GM21737 (cell line): ENCODE data around the gene CXCR1.
"Not testable (repeated sequence)": the region's sequence is repeated elsewhere in the genome, so short reads cannot be mapped to it uniquely, and the experiment has no call there.

Experiments used
- ATAC-seq: cut with Tn5 transposase; IDR thresholded peaks from one replicate; pipeline ENCODE4 v1.9.1; 2021; ENCODE audit warnings: mild to moderate bottlenecking, moderate library complexity; ENCODE audit not compliant: unreplicated experiment

Gene CXCR1

GRCh38 chr2:218162814-218163213 lies 3.9 kb downstream of the CXCR1 start:
- ATAC-seq, result no peak

GRCh38 chr2:218161644-218162043 lies 5.1 kb downstream of the CXCR1 start:
- no peak for ATAC-seq

GRCh38 chr2:218155953-218156479 lies 10.7 kb downstream of the CXCR1 start:
- ATAC-seq, result no peak

GRCh38 chr2:218152777-218153176 lies 14.0 kb downstream of the CXCR1 start:
- ATAC-seq, result no peak

GRCh38 chr2:218152172-218152571 lies 14.6 kb downstream of the CXCR1 start:
- no peak for ATAC-seq

GRCh38 chr2:218149848-218150440 lies 16.8 kb downstream of the CXCR1 start:
- no peak for ATAC-seq

GRCh38 chr2:218149098-218149497 lies 17.7 kb downstream of the CXCR1 start:
- ATAC-seq, result no peak

- no peak for ATAC-seq
Measured at GRCh38 chr2:218146056-218146455, 20.7 kb downstream of the CXCR1 start.

- ATAC-seq, result no peak
Measured at GRCh38 chr2:218145124-218145523, 21.6 kb downstream of the CXCR1 start.

GRCh38 chr2:218138047-218138446 lies 28.7 kb downstream of the CXCR1 start:
- no peak for ATAC-seq

- no peak for ATAC-seq
Measured at GRCh38 chr2:218137514-218137913, 29.2 kb downstream of the CXCR1 start.

GRCh38 chr2:218130822-218131221 lies 35.9 kb downstream of the CXCR1 start:
- no peak for ATAC-seq

- ATAC-seq, result no peak
Measured at GRCh38 chr2:218130377-218130776, 36.4 kb downstream of the CXCR1 start.

GRCh38 chr2:218129458-218130135 lies 37.2 kb downstream of the CXCR1 start:
- no peak for ATAC-seq

GRCh38 chr2:218128781-218129457 lies 37.8 kb downstream of the CXCR1 start:
- no peak for ATAC-seq

GRCh38 chr2:218127929-218128455 lies 38.8 kb downstream of the CXCR1 start:
- no peak for ATAC-seq

GRCh38 chr2:218125626-218126080 lies 41.1 kb downstream of the CXCR1 start, which contains the start of gene CXCR2:
CXCR2 (plus strand) TSS chr2:218126028; CDS start chr2:218134802, 8,774 bp downstream.
- ATAC-seq, result no peak

- no peak for ATAC-seq
Measured at GRCh38 chr2:218125095-218125494, 41.7 kb downstream of the CXCR1 start.

GRCh38 chr2:218123986-218124385 lies 42.8 kb downstream of the CXCR1 start:
- no peak for ATAC-seq

- not testable (repeated sequence) for ATAC-seq
Measured at GRCh38 chr2:218122286-218122685, 44.5 kb downstream of the CXCR1 start.

GRCh38 chr2:218121789-218122188 lies 45.0 kb downstream of the CXCR1 start:
- not testable (repeated sequence) for ATAC-seq
